Renal cortex interstitium (tissue), 11 donors: ENCODE data around the gene PTPN18. TPM values are rescaled to one million over a fixed set of nuclear protein-coding genes. Genes with fewer than 3 reads are reported as not detected.
A peak's percentile ranks its signal among the peaks of the same experiment; 100 is the strongest.

ENCODE experiments used
- DNase-seq, 11 donors: peaks; one replicate each; pipeline ENCODE4 v3.0.0-alpha.2; 2013; ENCODE audit warnings: low read depth in 9 of 11, low spot score in 4 of 11; ENCODE audit errors: extremely low read depth in 1 of 11
- polyA plus RNA-seq, 3 donors: library from polyadenylated mRNA; unstranded; fragments of 120-200 nt; gene quantifications; one replicate each; pipeline ENCODE4 v1.2.1, GENCODE V29; 2013; ENCODE audit not compliant: insufficient read length in 3 of 3

PTPN18 gene
- polyA plus RNA-seq, 3 donors: 25.5 to 39.5 (median 30.5) TPM

DNA sequence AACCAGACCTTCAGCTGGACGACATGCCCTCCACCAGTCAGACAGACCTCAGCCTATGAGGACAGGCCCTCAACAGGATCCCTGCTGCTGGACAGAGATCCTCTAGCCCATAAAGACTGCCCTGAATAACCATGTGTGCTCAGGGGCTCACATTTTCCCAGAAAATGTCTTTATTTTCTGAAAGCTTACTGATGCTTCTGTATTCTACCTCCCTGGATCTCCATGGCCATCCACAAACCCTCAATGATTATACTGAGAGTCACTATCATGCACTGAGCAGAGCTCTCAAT lies 1.8 kb upstream of the PTPN18 start:
- DNase-seq: no peak

DNA sequence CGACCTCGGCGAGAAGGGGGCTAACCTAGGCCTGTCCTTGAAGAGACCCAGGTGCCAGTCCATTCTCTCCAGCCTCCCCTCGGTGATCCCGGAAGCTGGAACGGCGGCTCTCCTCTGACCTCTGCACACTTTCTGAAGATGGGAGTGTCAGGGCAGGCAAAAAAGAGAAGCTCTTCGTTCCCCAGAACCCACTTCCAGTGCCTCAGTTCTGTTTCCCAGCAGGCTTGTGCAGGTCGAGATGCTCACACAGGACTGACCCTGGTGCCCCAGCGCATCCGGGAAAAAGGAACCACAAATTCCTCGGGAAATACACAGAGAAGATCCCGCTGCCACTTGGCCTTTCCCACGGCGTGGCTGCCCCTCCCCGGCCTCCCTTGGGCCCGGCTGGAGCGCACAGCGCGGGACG lies 681 bp upstream of the PTPN18 start:
- no peak for DNase-seq

DNA sequence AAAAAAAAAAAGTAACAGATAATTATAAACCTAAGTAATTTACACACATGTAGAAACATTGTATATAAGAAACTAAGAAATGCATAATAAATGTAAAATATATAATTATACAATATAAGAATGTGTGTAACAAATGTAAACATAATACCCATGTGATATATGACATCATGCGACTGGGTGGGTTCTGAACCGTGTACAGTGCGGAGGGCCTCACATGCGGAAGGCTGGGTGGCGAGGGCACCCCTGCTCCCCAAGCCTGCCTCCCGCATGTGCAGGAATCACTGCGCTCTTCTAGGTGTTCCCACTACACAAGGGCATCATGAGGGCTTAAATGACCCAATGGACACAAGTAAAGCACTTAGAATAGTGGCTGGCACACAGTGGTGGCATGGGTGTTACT lies 2.0 kb downstream of the PTPN18 start:
- DNase-seq: no peak

DNA sequence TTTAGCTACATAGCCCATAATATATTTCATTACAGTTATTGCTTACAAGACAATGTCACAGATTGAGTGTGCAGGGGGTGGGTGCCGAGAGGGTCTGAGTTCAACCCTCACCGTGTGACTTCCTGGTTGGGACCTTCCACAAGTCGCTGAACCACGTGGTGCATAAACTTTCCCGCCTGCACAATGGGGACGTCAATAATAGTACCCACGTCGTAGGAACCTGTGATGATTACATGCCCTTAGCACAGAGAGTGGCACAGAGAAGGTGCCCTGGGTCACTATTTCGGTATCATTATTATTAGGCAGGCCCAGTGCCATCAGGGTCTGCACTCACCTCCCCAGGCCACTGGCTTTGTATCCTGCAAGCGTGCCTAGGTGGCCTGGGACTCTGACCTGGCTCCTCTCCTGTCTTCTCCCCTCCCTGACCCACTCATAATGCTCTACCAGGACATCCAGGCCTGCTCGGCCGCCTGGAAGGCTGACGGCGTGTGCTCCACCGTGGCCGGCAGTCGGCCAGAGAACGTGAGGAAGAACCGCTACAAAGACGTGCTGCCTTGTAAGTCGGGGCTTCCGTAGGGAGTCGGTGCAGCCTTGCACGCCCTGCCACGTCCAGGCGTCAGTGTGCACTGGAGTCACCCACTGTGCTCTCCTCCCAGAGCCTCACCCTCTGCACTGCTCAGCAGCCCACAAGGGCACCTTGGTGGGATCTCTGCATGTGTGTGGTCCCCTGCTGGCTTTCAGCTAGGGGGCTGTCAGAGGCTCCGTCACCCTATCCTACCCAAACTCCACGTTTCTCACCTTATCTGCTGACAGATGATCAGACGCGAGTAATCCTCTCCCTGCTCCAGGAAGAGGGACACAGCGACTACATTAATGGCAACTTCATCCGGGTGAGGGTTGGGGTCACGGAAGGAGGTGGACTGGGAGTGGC lies 2.8 kb downstream of the PTPN18 start:
- DNase-seq: no peak

DNA sequence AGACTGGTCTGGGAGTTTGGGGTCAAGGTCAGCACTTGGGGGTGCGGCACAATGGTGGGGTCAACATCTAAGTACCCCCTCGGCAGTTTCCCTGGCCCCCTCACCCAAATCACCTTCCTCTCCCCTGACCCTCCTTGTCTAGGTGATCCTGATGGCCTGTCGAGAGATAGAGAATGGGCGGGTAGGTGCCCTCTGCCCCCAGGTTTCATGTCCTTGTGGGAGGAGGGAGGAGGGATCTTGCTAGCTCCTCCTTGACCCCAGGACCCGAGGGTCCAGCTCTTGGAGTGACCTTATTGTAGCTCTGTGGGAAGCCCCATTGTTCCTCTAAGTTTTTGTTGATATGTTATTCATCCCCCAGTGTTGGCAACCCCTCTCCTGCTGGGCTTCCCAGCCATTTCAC lies 3.6 kb downstream of the PTPN18 start:
- DNase-seq: no peak

DNA sequence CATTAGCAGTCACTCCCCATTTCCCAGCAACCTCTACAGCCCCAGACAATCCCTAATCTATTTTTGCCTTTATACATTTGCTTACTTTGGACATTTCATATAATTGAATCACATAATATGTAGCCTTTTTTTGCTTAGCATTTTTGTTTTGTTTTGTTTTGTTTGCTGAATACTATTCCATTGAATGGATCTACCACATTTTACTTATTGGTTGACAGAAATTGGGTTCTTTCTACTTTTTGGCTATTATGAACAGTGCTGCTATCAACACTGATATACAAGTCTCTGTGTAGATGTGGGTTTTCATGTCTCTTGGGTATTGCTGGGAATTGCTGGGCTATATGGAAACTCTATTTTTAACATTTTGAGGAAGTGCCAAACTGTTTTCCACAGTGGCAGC lies 7.6 kb downstream of the PTPN18 start:
- DNase-seq: no peak

DNA sequence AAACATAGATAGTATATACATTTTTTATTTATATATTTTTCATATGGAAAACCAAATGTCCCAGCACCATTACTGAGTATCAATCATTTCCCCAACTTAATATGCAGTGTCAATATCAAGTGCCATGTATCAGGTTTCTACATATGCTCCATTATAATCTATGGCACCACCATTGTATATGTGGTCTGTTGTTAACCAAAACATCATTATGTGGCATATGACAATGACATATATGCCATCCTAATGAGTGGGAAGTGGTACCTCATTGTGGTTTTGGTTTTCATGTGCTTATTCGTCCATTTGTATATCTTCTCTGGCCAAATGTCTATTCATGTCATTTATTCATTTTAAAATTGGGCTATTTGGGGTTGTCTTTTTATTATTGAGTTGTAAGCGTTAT lies 9.2 kb downstream of the PTPN18 start:
- no peak for DNase-seq

DNA sequence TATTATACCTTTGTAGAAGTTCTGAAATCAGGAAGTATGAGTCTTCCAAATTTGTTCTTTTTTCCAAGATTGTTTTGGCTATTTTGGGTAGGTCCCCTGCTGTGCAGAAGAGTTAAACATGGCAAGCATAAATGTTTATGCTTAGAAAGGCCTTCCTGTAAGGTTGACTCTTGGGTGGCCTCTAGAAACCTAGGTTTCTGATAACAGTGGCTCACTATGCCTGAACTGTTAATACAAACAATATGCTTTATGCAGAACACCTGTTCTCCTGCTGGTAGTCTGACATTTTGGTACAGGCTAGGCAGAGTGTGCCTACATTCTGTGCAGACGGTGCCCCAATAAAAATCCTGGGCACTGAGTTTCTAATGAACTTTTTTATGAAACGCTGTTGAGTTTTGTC lies 10.1 kb downstream of the PTPN18 start:
- DNase-seq: no peak

DNA sequence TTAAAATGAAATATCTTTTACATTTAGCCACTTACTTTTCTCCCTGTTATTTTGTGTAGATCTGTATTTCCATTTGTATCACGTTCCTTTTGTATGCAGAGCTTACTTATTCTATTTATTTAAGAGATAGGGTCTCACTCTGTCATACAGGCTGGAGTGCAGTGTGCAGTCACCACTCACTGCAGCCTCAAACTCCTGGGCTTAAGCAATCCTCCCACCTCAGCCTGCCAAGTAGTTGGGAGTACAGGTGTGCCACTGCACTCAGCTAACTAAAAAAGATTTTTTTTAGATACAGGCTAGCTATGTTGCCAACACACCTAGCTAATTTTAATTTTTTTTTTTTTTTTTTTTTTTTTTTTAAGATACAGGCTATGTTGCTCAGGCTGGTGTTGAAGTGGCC lies 10.9 kb downstream of the PTPN18 start:
- no peak for DNase-seq

DNA sequence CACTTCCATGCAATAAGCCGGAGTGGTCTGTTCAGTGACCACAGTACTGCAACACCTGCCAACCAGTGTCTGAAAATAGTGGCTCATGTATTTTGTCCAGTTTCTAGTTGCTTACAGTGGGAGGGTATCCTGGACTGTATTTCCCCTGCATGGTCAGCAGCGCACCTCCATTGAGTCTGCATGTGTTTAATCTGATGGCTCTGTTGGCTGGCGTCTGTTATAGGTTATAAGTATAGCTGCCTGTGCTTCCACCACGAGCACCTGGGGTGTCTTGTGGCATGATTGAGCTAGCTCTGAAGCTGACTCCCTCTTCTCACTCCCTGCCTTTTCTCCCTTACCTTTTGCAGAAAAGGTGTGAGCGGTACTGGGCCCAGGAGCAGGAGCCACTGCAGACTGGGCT lies 12.9 kb downstream of the PTPN18 start:
- DNase-seq: no peak

DNA sequence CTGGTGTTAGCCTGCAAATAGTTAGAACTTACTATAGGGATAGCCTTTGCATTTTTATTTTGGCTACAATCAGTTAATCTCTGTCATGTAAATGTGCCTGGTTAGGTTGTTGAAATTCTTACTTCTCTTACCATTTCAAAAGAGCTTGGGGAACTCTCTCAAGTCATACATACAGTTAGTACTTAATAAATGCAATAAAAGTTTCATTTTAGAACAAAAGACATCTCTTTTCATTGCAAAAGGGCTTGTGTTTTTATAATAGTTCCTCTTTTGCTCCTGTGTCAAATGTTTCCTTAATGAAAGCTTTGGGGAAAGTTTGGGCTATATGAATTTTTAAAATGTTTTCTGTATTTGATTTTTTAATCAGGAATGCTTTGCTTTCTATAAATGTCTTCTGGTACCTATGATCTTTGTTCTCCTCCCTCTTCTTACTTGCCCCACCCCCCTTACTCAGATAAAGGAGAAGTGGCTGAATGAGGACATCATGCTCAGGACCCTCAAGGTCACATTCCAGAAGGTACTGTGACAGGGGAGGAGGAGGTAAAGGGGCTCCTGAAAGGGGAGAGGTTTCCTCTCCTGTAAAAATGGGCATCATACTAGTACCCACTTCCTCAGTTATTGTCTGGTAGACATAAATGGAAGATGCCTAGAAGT lies 13.6 kb downstream of the PTPN18 start:
- no peak for DNase-seq

DNA sequence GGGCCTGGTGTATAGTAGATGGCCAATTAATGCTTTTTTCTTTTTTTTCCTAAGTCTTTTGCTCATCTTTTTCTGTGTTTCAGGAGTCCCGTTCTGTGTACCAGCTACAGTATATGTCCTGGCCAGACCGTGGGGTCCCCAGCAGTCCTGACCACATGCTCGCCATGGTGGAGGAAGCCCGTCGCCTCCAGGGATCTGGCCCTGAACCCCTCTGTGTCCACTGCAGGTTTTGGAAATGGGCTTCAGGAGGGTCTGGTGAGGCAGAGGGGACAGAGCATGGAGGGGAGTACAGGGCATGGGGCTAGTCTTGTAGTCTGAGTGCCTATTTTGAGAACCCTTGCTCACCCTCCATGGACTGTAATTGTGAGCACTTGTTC lies 14.1 kb downstream of the PTPN18 start:
- no peak for DNase-seq

DNA sequence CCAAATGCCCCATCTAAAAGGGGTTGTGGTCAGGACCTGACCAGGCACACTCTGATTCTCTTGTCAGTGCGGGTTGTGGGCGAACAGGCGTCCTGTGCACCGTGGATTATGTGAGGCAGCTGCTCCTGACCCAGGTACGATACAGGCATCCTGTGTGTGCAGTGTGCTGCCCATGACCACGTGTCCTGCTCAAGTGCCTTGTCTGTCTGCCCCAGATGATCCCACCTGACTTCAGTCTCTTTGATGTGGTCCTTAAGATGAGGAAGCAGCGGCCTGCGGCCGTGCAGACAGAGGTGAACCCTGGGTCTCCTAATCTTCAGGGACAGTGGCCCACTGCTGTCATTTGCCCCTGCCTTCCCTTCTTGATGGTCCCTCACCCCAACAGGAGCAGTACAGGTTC lies 14.6 kb downstream of the PTPN18 start:
- no peak for DNase-seq

DNA sequence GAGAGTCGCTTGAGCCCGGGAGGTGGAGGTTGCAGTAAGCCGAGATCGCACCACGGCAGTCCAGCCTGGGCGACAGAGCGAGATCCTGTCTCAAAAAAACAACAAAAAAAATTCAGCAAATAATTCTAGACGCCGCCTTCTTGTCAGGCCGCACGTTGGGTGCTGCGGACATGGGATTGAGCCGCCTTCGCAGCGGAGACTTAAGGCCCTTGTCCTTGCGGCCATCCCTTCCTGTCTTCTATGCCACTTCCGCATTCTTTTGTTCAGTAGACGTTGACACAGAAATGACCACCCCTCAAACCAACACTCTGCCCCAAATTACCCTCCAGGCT lies 15.8 kb downstream of the PTPN18 start:
- no peak for DNase-seq

DNA sequence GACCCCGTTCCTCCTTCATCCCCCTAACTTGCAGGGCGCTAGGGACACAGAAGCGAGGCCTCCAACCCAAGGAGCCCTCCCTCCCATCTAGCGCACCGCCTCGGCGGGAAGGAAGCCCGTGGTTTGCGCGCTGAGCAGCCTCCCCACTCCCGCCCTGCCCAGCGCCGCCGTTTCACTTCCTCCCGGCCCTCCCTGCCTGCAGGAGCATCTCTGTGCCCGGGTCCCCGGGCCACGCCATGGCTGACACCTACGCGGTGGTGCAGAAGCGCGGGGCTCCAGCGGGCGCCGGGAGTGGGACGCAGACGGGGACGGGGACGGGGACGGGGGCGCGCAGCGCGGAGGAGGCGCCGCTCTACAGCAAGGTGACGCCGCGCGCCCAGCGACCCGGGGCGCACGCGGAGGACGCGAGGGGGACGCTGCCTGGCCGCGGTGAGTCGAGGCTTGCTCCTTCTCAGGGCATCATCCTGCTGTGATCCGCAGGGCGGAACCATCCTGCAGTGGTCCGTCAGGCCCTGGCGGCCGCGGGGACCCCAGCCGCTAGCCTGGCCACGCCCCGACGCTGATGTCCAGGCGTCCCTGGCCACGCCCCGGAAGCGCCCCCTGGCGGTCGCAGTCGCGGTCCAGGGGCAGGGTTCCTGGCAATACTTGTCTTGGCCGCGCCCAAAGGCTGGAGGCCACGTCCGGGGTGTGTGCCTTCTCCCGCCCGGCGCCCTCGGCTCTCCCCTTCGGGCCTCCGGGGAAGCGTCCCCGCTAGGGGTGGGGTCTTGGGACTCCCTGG lies 16.4 kb downstream of the PTPN18 start:
- peak; percentile 61 to 85 (median 81) for DNase-seq

DNA sequence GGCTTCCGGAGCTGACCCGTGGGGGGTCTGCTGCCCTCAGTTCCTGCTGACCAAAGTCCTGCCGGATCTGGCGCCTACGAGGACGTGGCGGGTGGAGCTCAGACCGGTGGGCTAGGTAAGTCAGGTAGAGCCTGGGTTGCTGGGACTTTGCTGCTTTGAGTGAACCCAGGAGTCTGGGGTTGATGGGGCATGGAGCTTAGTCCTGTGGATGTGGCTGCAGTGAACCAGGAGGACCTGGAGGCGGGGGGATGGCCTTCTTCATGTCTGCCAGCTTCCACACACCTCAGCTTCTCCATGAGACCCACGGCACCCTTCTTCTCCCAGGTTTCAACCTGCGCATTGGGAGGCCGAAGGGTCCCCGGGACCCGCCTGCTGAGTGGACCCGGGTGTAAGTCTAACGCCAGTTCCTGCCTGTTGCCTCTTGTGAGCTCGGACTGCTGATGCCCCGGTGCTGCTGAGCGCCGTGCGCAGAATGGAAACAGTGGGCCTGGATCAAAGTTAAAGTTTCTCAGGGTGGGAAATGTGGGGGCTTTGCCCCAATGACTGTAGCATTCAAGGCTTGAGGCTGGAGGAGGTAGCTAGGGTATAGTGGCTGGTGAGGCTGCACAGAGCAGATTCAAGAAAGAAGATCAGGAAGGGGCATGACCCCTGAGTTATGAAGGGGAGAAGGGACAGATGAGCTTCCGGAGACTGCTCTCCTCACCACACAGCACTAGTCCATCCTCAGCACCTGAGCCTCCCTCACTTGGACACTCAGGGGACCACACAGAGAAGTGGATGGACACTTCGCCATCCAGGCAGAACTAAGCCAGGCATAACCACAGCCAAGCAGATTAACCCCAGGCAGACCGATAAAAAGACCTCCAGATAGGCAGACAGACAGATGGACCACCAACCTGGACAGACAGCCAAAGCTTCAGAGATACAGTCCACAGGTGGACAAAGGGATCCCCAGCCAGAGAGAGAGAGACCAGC lies 17.3 kb downstream of the PTPN18 start:
- DNase-seq: no peak

DNA sequence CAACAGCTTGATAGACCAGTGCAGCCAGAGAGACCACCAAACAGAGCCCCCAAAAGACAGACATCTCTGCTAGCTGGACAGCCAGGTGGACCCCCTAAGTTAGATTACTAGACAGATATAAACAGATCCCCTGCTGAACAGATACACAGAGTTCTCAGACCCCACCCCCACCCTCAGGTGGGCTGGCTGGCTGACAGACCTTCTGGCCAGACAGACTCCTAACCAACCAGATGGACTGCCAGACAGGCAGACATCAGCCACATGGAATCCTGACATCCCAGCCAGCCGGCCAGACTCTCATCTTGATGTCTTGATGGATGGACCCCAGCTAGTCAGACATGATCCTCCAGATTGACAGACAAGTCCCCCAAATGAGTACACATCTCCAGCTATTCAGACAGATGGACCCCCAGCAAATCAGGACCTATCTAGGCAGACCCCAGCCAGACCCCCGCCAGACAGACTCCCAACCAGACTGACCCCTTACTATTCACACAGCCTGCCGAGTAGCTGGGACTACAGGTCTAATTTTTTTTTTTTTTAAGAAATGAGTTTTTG lies 18.0 kb downstream of the PTPN18 start:
- no peak for DNase-seq

DNA sequence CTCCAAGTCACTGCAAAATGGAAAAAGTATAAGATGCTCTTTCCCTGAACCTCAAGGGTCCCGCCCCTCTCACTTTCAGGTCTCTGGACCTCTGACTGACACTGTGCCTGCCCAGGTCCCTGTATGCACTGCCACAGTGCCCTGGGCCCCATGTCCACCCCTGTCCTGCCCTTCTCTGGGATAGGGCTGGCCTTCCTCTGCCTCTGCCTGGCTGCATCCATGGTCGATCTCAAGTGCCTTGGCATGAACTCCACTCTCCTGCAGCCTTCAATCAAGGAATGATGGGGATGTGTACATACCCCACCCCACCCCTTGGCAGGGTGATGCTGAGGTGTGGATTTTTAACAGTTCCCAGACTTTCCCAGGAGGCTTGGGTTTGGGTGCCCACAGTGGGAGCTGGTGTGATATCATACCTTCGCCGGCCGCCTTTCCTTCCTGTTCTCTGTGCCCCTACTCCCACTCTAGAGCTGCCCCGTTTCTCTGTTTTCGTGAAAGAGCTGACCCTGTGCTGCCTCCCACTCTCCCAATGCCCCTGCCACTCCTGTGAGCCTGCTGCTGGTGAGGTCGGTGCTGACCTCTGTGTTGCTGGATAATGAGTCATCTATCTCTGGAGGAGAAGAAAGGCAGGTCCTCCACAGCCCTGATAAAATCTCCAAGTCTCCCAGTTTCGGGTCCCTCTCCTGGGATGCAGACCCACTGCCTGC lies 18.9 kb downstream of the PTPN18 start:
- DNase-seq: no peak
